ENCODE data around the gene PTBP2. TPM values are rescaled to one million over a fixed set of nuclear protein-coding genes. Genes with fewer than 3 reads are reported as not detected.
"Not testable (repeated sequence)": the region's sequence is repeated elsewhere in the genome, so short reads cannot be mapped to it uniquely, and the experiment has no call there.

The PTBP2 gene
- total RNA-seq, 1 donor from 2014 or later: 32.8 TPM

- no peak for DNase-seq (ENCODE audit: low read depth)
Measured at GRCh38 chr1:96730574-96731298, 9.2 kb downstream of the PTBP2 start.

- DNase-seq (ENCODE audit: low read depth): no peak
Measured at GRCh38 chr1:96741335-96741734, 19.8 kb downstream of the PTBP2 start.

- DNase-seq (ENCODE audit: low read depth): no peak
Measured at GRCh38 chr1:96746440-96747420, 25.1 kb downstream of the PTBP2 start.

- DNase-seq (ENCODE audit: low read depth): no peak
Measured at GRCh38 chr1:96747565-96747964, 26.0 kb downstream of the PTBP2 start.

GRCh38 chr1:96748078-96748477 lies 26.5 kb downstream of the PTBP2 start:
- no peak for DNase-seq (ENCODE audit: low read depth)

GRCh38 chr1:96749618-96750017 lies 28.0 kb downstream of the PTBP2 start:
- no peak for DNase-seq (ENCODE audit: low read depth)

- DNase-seq (ENCODE audit: low read depth): no peak
Measured at GRCh38 chr1:96752394-96752793, 30.8 kb downstream of the PTBP2 start.

GRCh38 chr1:96756789-96757188 lies 35.2 kb downstream of the PTBP2 start:
- DNase-seq (ENCODE audit: low read depth): no peak

GRCh38 chr1:96762586-96762985 lies 41.0 kb downstream of the PTBP2 start:
- DNase-seq (ENCODE audit: low read depth): not testable (repeated sequence)

- DNase-seq (ENCODE audit: low read depth): no peak
Measured at GRCh38 chr1:96763514-96763913, 41.9 kb downstream of the PTBP2 start.

- DNase-seq (ENCODE audit: low read depth): no peak
Measured at GRCh38 chr1:96764469-96764868, 42.9 kb downstream of the PTBP2 start.

GRCh38 chr1:96771847-96772246 lies 50.3 kb downstream of the PTBP2 start:
- DNase-seq (ENCODE audit: low read depth): no peak

GRCh38 chr1:96772349-96772748 lies 50.8 kb downstream of the PTBP2 start:
- DNase-seq (ENCODE audit: low read depth): no peak

GRCh38 chr1:96772972-96773371 lies 51.4 kb downstream of the PTBP2 start:
- DNase-seq (ENCODE audit: low read depth): no peak

- DNase-seq (ENCODE audit: low read depth): no peak
Measured at GRCh38 chr1:96782206-96782605, 60.6 kb downstream of the PTBP2 start.

GRCh38 chr1:96782856-96783255 lies 61.3 kb downstream of the PTBP2 start:
- DNase-seq (ENCODE audit: low read depth): no peak

- DNase-seq (ENCODE audit: low read depth): no peak
Measured at GRCh38 chr1:96790599-96790998, 69.0 kb downstream of the PTBP2 start.

GRCh38 chr1:96792220-96792619 lies 70.6 kb downstream of the PTBP2 start:
- DNase-seq (ENCODE audit: low read depth): no peak

- DNase-seq (ENCODE audit: low read depth): not testable (repeated sequence)
Measured at GRCh38 chr1:96801696-96802095, 80.1 kb downstream of the PTBP2 start.

- peak; percentile 82 for DNase-seq (ENCODE audit: low read depth)
Measured at GRCh38 chr1:96804648-96805047, 83.1 kb downstream of the PTBP2 start.

- DNase-seq (ENCODE audit: low read depth): no peak
Measured at GRCh38 chr1:96808191-96808590, 86.6 kb downstream of the PTBP2 start.

GRCh38 chr1:96815914-96816313 lies 94.3 kb downstream of the PTBP2 start:
- DNase-seq (ENCODE audit: low read depth): no peak
